ENCODE results near the gene PLEKHH2.
"Not testable (repeated sequence)": the region's sequence is repeated elsewhere in the genome, so short reads cannot be mapped to it uniquely, and the experiment has no call there.

The PLEKHH2 gene

GRCh38 chr2:43642363-43642762, 5.3 kb downstream of the PLEKHH2 start:
- DNase-seq = no peak

GRCh38 chr2:43643680-43644079, 6.6 kb downstream of the PLEKHH2 start:
- no peak for DNase-seq

GRCh38 chr2:43648994-43649701, 12.1 kb downstream of the PLEKHH2 start:
- DNase-seq = no peak

- no peak for DNase-seq
These were observed 16.4 kb downstream of the PLEKHH2 start for GRCh38 chr2:43653506-43653905.

- DNase-seq = no peak
These were observed 20.2 kb downstream of the PLEKHH2 start for GRCh38 chr2:43657241-43657640.

GRCh38 chr2:43675646-43676321, 38.7 kb downstream of the PLEKHH2 start:
- DNase-seq = no peak

- no peak for DNase-seq
These were observed 39.4 kb downstream of the PLEKHH2 start, which contains the start of gene C1GALT1C1L for GRCh38 chr2:43676322-43677050. Gene C1GALT1C1L (minus strand): TSS chr2:43676429. CDS start chr2:43676322, 107 bp downstream.

- DNase-seq = not testable (repeated sequence)
These were observed 40.7 kb downstream of the PLEKHH2 start for GRCh38 chr2:43677783-43678182.

- DNase-seq = no peak
These were observed 48.3 kb downstream of the PLEKHH2 start for GRCh38 chr2:43685357-43685756.

- DNase-seq = no peak
These were observed 52.9 kb downstream of the PLEKHH2 start for GRCh38 chr2:43689999-43690398.

GRCh38 chr2:43692428-43692994, 55.5 kb downstream of the PLEKHH2 start:
- DNase-seq = no peak

GRCh38 chr2:43698140-43698539, 61.1 kb downstream of the PLEKHH2 start:
- not testable (repeated sequence) for DNase-seq

- DNase-seq = no peak
These were observed 62.7 kb downstream of the PLEKHH2 start for GRCh38 chr2:43699761-43700160.

- DNase-seq = no peak
These were observed 64.1 kb downstream of the PLEKHH2 start for GRCh38 chr2:43701111-43701510.

GRCh38 chr2:43707255-43708015, 70.4 kb downstream of the PLEKHH2 start:
- no peak for DNase-seq

GRCh38 chr2:43708178-43708577, 71.1 kb downstream of the PLEKHH2 start:
- no peak for DNase-seq

- DNase-seq = no peak
These were observed 71.8 kb downstream of the PLEKHH2 start for GRCh38 chr2:43708891-43709290.

- DNase-seq = no peak
These were observed 73.8 kb downstream of the PLEKHH2 start for GRCh38 chr2:43710866-43711265.

- DNase-seq = no peak
These were observed 77.1 kb downstream of the PLEKHH2 start for GRCh38 chr2:43714164-43714563.

GRCh38 chr2:43715300-43716098, 78.4 kb downstream of the PLEKHH2 start:
- DNase-seq = no peak

- DNase-seq = no peak
These were observed 80.3 kb downstream of the PLEKHH2 start for GRCh38 chr2:43717322-43717721.
